ENCODE data around the gene NAXE. TPM values are rescaled to one million over a fixed set of nuclear protein-coding genes. Genes with fewer than 3 reads are reported as not detected.

NAXE gene
- total RNA-seq, result 39.1 and 42.6 TPM in 2 replicates

GRCh38 chr1:156591432-156592157, at the start of gene NAXE:
Gene NAXE, plus strand, starts transcription at chr1:156591776. Its CDS starts 29 bp downstream, at chr1:156591805.

GRCh38 chr1:156571919-156572662, 19.5 kb upstream of the NAXE start, which contains the start of gene IQGAP3:
Gene IQGAP3, minus strand, starts transcription at chr1:156572565. Its CDS starts 36 bp downstream, at chr1:156572529.

GRCh38 chr1:156579472-156579871, 12.1 kb upstream of the NAXE start, which contains the start of gene TTC24:
Gene TTC24, plus strand, starts transcription at chr1:156579723. Its CDS starts 1,642 bp downstream, at chr1:156581365.

GRCh38 chr1:156601122-156601830, 9.7 kb downstream of the NAXE start, which contains the start of gene GPATCH4:
Gene GPATCH4, minus strand, starts transcription at chr1:156601479.

GRCh38 chr1:156618853-156619581, 27.4 kb downstream of the NAXE start, which contains the start of gene HAPLN2:
Gene HAPLN2, plus strand, starts transcription at chr1:156619415. Its CDS starts 4,076 bp downstream, at chr1:156623491.

GRCh38 chr1:156641761-156642264, 50.2 kb downstream of the NAXE start, which contains the start of gene BCAN:
Gene BCAN, plus strand, starts transcription at chr1:156642117. Its CDS starts 3,938 bp downstream, at chr1:156646055.

Other genes with a start within 250 kb of the NAXE start
- gene RHBG, start 222.6 kb upstream of the NAXE start, total RNA-seq, result not detected in 2 replicates
- 4.6 and 6.8 TPM in 2 replicates for gene MEF2D, start 91.0 kb upstream of the NAXE start, total RNA-seq
- 2.4 and 2.8 TPM in 2 replicates for gene IQGAP3, start 19.2 kb upstream of the NAXE start, total RNA-seq
- gene TTC24, start 12.1 kb upstream of the NAXE start, total RNA-seq, result not detected in 2 replicates
- gene GPATCH4, start 9.7 kb downstream of the NAXE start, total RNA-seq, result 9.8 and 15.8 TPM in 2 replicates
- gene HAPLN2, start 27.6 kb downstream of the NAXE start, total RNA-seq, result under 0.01 TPM in 1 of 2 replicates, not detected in the other
- not detected in 2 replicates for gene BCAN, start 50.3 kb downstream of the NAXE start, total RNA-seq
- gene NES, start 85.6 kb downstream of the NAXE start, total RNA-seq, result 22.0 and 36.2 TPM in 2 replicates
- gene CRABP2, start 113.8 kb downstream of the NAXE start, total RNA-seq, result not detected in 2 replicates
- 8.3 and 12.1 TPM in 2 replicates for gene METTL25B, start 136.7 kb downstream of the NAXE start, total RNA-seq
- 5.6 and 7.9 TPM in 2 replicates for gene ISG20L2, start 137.0 kb downstream of the NAXE start, total RNA-seq
- 29.9 and 31.7 TPM in 2 replicates for gene MRPL24, start 149.3 kb downstream of the NAXE start, total RNA-seq
- 86.1 and 98.6 TPM in 2 replicates for gene HDGF, start 159.9 kb downstream of the NAXE start, total RNA-seq
- 9.6 and 11.3 TPM in 2 replicates for gene PRCC, start 175.8 kb downstream of the NAXE start, total RNA-seq
- gene SH2D2A, start 225.1 kb downstream of the NAXE start, total RNA-seq, result not detected in 2 replicates